Measurements from ENCODE around the gene AQP6.

AQP6 gene

GRCh38 chr12:49943625-49943960 lies 29.2 kb upstream of the AQP6 start:
- no peak for DNase-seq

GRCh38 chr12:49944046-49944445 lies 28.7 kb upstream of the AQP6 start:
- DNase-seq, result no peak

- no peak for DNase-seq
Observed at GRCh38 chr12:49944718-49945117, 28.0 kb upstream of the AQP6 start.

GRCh38 chr12:49945394-49946080 lies 27.2 kb upstream of the AQP6 start:
- DNase-seq, result peak; percentile 73 to 81 (median 80)

- peak in 3 of 4 experiments; percentile 13 to 42 (median 39) for DNase-seq
Observed at GRCh38 chr12:49946086-49946485, 26.7 kb upstream of the AQP6 start.

- no peak for DNase-seq
Observed at GRCh38 chr12:49946497-49946896, 26.2 kb upstream of the AQP6 start.

DNA sequence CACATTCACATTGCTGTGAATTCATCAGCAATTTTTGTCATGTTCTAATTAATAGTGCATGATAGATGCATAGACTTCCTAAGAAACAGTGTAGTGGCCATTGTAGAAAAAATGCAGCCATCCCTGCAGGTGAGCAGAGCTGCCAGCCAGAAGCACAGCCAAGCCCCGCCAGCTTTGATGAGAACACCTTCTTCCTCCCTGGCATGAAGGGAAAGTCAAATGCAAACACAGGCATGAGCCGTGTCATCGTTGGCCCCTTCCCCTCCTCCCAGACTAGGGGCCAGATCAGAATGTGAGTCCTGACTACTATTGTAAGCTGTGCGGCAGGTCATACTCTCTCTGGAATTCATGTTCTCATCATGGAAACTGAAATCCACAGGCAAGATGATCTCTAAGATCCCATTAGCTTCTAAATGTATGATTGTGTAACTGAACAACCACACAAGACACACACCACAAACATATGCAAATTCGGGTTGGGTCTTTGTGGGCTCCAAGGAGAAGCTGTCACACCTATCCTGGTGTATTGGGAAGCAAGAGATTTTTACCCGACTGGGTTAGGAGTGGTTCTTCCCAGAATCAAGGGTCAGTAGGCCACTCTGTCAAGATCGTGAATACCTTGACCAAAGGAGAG lies 25.0 kb upstream of the AQP6 start:
- DNase-seq, result no peak

GRCh38 chr12:49948866-49949845 lies 23.6 kb upstream of the AQP6 start:
- DNase-seq, result no peak

- no peak for DNase-seq
Observed at GRCh38 chr12:49949866-49950265, 22.9 kb upstream of the AQP6 start.

- DNase-seq, result no peak
Observed at GRCh38 chr12:49950273-49951251, 22.2 kb upstream of the AQP6 start, which contains the start of gene AQP2. Gene AQP2, plus strand, starts transcription at chr12:49950737. Its CDS starts 94 bp downstream, at chr12:49950831.

DNA sequence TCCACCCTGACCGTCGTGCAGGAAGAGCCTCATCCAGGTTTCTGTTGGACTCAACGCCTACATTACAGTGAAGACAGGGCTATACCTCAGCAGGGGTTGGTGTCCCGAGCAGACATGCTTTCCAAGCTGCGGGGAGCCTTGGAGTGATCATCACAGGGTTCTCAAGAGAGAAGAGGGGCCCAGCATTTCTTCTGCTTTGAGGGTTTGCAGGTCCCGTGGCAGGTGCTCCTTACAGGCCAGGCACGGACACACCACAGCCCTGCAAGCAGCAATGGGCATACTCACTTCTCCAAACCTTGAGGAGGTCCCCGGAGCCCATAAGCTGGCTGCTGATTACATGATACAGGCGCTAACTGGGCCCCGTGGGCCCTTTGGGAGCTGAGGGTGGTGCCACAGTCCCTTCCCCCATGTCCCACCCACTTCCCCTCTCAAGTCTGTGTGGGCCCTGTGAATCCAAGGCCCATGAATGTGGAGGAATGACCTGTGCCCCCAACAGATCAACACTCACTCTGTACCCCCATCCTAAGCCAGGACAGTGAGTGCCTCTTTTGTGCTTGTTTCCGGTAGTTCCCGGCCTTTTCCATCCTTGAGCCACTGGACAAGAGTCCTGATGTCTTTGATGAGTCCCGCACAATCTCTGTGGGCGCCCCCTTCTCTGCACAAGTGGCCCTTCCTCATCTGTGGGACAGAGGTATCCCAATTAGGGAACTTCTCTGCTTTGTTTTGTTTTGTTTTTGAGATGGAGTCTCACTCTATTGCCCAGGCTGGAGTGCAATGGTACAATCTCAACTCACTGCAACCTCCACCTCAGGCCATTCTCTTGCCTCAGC lies 21.1 kb upstream of the AQP6 start:
- no peak for DNase-seq

DNA sequence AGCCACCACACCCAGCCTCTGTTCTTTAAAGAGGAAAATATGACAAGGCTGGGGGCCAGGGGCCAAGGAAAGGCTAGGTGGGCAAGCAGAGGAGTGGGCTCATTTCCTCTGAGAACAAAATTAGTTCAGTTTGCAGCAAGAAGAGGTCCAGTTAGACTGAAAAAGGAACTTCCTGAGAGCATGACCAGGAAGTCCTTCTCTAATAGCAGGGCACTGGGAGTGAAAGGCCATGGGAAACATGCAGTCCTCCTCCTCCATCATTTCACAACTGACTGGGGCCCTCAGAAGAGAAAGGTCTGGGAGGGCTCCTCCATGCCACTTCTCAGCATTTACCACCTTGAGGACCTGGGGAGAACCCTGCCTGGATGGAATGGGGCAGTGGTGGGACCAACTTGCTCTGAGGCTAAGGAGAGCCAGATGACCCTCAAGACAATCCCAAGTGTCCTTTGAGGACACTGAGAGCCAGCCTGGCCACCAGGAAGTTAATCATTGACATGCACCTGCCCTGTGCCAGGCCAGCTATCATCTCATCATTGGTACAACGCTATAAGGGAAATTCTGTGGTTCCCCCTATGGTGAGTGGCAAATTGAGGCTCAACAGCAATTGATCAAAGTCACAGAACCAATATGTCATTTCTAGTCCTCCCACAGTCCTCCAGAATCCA lies 20.2 kb upstream of the AQP6 start:
- no peak for DNase-seq

- no peak for DNase-seq
Observed at GRCh38 chr12:49953151-49953550, 19.6 kb upstream of the AQP6 start.

- no peak for DNase-seq
Observed at GRCh38 chr12:49953961-49954846, 18.5 kb upstream of the AQP6 start.

DNA sequence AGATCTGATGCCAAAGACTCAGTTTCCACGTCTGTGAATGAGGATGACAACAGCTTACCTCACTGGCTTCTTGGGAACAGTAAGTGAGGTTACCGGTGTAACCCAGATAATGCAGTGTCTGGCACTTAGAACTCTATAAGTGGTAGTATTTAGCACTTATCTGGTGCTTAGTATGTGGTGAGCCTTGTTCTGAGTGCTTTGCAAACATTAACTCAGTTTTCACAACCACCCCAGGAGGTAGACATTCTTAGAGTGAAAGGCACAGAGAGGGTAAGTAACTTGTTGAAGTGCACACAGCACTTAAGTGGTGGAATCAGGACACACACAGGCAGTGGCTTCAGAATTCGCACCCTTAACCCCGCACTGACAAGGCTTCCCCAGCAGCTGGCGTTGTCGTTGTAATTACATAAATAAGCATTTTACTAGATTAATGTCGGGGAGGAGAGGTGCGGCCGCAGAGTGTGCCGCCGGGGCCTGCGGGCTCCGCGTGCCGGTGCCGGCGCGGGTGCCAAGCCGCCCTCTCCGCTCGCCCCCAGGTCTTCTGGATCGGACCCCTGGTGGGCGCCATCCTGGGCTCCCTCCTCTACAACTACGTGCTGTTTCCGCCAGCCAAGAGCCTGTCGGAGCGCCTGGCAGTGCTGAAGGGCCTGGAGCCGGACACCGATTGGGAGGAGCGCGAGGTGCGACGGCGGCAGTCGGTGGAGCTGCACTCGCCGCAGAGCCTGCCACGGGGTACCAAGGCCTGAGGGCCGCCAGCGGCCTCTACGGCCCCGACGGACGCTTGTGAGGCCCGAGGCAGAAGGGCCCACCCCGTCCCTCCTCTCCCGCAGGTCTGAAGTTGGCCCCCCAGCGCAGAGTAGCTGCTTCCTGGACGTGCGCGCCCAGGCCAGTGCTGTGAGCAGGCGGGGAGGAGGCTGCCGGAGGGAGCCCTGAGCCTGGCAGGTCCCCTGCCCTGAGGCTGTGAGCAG lies 17.6 kb upstream of the AQP6 start:
- no peak for DNase-seq

GRCh38 chr12:49955899-49956662 lies 16.7 kb upstream of the AQP6 start:
- DNase-seq, result no peak

Measured in activated CD4-positive, CD25-positive, alpha-beta regulatory T cell (primary cell).